Epidermal melanocyte (primary cell): ENCODE measurements around the gene ZDHHC23.

Source experiments
- DNase-seq: peaks from one replicate; pipeline ENCODE4 v3.0.0; 2011; ENCODE audit warnings: low spot score; ENCODE audit not compliant: insufficient read length

The ZDHHC23 gene, protein sequence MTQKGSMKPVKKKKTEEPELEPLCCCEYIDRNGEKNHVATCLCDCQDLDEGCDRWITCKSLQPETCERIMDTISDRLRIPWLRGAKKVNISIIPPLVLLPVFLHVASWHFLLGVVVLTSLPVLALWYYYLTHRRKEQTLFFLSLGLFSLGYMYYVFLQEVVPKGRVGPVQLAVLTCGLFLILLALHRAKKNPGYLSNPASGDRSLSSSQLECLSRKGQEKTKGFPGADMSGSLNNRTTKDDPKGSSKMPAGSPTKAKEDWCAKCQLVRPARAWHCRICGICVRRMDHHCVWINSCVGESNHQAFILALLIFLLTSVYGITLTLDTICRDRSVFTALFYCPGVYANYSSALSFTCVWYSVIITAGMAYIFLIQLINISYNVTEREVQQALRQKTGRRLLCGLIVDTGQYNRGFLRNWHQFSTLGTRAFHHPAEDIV

DNA sequence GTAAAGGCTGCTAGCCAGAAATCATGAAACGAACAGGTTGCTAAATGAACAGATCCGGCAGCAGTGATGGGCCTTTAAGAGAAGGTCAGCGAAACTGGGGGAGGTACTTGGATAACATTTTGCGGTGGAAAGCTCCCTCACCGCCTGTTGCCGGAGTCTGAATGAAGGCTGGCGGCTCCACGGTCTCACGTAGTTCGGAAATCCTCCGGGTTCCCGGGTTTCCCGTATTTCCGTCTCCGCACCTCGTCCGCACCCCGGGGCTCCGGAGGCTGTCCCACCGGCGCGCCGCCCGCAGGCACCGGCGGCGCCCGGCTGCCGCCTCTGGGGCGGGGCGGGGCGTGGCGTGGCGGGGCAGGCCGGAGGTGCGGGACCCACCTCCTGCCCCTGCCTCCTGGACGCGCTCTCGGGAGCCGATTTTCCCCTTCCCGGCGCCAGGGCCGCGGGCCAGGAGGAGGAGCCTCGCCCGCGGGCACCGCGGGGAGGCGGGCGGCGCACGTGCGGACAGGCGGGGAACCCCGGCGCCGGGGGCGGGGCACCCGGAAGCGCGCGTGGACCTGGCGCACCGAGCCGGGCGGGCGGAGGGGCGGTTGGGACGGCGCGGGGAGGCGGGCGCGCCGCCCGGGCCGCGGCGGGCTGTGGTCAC lies at the start of gene ZDHHC23:
TSS of gene ZDHHC23 (plus strand) at position 642 of the 643 bp plus-strand sequence. CDS start 790 bp downstream, outside the sequence.
- DNase-seq = peak; percentile 40

DNA sequence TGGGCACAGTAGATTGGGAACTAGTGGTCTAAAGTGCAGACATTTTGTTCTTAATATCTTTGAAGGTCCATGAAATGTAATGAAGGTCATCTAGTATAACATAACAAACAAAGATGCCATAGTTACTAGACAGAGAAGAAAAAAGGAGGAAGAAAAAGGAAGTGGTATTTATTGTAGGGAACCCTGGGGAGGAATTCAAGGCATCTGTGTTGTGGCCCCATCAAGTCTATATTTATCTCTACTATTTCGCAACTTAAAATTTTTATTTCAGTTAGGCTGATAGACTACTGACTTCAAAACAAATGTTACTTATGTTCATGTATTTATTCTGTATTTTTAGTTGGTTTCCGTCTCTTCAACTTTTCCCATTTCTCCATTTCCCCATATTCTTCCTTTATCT lies 48.9 kb upstream of the ZDHHC23 start:
- DNase-seq = no peak

DNA sequence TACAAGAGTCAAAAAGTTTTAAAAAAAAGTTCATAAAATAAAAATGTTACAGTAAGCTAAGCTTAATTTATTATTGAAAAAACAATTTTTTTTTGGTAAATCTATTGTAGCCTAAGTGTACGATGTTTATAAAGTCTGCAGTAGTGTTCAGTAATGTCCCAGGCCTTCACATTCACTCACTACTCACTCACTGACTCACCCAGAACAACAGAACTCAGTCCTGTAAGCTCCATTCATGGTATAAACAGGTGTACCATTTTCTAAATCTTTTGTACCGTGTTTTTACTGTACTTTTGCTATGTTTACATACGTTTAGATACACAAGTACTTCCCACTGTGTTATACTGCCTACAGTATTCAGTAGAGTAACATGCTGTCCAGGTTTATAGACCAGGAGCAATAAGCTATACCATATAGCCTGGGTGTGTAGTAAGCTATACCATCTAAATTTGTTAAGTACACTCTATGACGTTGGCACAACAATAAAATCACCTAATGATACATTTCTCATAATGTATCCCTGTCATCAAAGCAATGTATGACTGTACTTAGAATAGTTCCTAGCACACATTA lies 41.2 kb upstream of the ZDHHC23 start:
- no peak for DNase-seq

DNA sequence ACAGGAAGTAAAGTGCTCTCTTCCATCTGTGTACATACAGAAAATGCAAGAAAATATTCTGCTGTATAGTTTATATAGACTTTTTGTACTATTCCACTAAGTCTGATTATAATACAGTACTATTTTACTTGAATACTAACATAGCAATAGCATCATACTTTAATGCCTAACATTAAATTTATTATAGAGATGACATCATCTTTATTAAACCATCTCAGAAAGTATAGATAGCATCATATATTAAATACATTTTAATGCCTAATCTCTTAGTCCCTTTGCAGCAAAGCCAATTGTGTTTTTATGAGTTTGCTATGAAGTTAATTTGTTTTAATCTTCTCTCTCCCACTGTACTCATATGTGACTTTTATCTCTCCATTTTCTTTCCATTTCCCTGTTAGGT lies 39.7 kb upstream of the ZDHHC23 start:
- DNase-seq = no peak

DNA sequence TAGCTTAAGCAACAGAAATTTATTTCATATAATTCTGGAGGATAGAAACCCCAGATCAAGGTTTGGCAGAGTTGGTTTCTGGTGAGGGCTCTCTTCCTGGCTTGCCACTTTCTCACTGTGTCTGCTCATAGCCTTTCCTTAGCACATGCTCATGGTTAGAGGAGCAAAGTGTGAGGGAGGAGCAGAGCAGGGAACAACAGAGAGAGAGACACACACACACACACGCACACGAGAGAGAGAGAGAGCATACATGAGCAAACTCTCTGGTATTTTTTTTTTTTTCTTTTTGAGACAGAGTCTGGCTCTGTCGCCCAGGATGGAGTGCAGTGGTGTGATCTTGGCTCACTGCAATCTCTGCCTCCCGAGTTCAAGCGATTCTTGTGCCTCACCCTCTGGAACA lies 36.8 kb upstream of the ZDHHC23 start:
- DNase-seq = no peak

DNA sequence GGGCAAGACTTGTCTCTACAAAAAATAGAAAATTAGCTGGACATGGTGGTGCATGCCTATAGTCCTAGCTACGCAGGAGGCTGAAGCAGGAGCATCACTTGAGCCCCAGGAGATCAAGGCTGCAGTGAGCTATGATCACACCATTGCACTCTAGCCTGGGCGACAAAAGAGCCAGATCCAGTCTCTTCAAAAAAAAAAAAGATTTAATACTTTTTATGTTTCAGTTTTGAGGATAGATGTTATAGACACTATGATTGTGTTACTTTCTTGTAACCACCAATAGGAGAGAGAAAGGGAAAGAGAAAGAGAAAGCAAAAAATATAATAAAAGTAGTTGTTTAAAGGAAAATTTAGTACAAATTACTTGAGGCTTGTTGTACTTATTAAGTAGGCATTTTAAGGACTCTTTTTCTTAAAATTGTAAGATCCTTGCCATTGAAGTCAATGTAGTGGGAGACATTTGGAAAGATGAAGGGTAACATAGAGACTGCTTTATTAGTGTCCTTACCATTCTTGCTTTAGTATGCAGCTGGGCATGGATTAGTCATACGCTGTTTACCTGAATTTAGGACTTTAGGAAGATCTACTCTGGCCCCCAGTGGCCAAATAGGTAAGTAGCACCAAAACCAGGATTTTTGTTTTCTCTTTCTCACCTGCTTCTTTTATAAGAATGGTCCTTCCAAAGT lies 35.1 kb upstream of the ZDHHC23 start:
- DNase-seq = no peak

DNA sequence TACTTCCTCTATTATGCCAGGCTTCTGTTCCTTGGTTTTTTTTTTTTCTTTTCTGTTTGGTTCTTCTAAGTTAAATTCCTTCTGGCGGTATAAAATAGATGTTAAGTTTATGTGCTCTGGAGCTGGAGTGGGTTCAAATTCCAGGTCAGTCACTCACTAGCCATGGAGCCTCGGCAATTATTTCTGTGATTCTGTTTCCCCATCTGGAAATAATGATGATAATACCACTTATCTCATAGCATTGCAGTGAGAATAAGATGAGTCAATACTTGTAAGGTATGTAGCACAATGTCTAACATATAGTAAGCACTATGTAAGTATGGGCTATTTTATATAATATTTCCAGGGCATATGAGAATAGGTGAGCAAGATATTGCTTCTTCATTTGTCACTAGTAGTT lies 33.2 kb upstream of the ZDHHC23 start:
- DNase-seq = no peak

DNA sequence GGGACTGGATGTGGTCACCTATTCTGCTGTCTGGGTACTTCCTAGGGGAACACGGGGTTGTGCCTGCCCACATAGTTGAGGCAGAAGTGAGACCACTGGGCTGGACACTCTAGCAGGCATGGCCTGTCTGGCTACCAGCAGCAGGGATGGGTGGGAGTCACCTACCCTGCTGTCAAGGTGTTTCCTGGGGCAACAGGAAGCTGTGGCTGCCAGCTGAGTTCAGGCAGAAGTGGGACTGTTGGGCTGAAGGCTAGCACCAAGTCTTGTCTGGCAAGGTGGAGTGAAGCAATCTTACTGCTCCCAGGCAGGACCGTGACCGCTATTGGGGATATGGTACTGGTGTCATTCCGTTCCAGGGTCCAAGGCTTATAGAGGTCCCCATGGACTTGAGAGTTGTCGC lies 20.3 kb upstream of the ZDHHC23 start:
- no peak for DNase-seq

DNA sequence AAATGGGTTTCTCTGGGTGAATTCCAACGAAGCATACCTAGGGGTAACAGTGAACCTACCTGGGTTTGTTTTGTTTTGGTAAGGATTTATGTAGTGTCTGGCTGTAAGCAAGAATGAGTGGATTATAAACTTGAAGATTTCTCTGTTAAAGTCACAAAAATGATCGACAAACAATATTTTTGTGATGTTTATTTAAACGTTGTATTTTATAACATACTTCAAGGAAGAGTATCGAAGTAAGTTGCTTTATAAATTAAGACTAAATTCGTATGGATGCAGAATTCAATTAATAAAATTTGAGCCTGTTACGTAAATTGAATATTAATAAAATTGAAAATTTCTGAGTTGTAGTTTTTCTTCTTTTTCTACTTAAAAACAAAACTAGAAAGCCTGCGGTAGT lies 982 bp upstream of the ZDHHC23 start:
- DNase-seq = no peak

DNA sequence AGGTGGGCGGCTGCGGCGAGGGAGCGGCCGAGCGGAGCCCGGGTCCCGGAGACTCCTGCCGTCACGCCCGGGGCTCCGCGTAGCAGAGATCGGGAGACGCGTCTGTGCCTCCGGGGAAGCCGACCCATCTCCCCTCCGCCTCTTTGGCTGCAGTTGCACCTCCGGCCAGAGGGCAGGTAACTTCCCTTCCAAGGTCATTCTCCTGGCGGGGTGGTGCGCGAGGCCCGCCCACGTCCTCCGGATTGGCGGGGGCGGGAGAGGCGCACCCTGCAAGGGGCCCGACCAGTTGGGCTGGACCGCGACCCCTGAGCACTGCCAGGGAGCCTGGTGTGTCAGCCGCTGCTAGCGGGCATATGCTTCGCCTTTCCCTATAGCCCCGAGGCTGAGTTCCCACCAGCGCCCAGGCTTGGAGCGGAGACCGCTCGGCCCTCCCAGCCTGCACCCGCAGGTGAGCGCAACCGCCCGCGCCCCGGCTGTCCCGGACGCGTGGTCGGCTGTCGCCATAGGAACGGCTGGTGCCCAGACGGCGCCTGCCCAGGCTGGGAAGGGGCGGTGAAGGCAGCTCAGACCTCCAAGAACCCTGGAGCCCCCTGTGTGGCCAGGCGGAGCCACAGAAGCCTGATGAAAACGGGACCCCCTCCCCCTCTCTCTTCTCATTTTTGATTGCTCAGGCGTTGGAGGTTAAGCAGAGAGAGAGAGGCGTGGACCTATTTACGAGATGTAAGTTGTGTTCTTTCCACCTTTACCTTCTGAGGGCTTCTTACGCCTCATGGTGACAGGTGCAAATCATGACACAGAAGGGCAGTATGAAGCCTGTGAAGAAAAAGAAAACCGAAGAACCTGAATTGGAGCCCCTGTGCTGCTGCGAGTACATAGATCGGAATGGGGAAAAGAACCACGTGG lies 453 bp downstream of the ZDHHC23 start:
- DNase-seq = no peak

DNA sequence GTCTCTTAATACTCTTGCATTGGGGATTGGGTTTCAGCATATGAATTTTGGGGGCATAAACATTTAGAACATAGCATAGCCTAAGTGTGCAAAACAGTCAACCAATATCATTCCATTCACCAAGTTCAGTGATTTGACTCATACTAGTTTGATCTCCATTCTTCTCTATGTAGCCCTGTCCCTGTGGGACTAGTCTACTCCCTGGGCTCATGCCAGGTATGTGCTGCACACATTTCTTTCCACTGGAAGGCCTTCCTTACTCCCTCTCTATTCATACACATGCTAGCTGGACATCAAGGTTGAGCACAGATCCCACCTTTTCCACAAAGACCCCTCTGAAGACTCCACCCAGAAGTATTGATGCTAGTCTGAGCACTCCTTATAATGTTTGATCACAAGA lies 5.1 kb downstream of the ZDHHC23 start:
- no peak for DNase-seq

DNA sequence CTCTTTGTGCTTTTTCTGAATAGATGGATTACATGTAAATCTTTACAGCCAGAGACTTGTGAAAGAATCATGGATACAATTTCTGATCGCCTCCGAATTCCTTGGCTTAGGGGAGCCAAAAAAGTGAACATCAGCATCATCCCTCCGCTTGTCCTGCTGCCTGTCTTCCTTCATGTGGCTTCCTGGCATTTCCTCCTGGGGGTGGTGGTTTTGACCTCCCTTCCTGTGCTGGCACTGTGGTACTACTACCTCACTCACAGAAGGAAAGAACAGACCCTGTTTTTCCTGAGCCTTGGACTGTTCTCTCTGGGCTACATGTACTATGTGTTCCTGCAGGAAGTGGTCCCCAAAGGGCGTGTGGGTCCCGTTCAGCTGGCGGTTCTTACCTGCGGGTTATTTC lies 5.9 kb downstream of the ZDHHC23 start:
- DNase-seq = no peak

DNA sequence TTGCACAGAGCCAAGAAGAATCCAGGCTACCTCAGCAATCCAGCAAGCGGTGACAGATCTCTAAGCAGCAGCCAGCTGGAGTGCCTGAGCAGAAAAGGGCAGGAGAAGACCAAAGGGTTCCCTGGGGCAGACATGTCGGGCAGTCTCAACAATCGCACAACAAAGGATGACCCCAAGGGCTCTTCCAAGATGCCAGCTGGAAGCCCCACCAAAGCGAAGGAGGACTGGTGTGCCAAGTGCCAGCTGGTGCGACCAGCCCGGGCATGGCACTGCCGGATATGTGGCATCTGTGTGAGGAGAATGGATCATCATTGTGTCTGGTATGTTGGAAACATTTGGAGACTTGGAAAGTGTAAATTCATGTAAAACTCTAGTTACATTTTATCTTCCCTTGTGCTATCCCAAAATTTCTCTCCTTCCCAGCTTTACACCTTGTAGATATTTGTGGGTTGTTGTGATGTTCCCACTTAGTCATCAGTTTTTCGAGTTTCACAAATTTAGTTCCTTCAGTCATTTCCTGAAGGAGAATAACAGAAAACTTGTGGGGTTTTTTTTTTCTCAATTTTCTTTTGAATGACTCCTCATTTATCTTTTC lies 6.4 kb downstream of the ZDHHC23 start:
- DNase-seq = no peak

DNA sequence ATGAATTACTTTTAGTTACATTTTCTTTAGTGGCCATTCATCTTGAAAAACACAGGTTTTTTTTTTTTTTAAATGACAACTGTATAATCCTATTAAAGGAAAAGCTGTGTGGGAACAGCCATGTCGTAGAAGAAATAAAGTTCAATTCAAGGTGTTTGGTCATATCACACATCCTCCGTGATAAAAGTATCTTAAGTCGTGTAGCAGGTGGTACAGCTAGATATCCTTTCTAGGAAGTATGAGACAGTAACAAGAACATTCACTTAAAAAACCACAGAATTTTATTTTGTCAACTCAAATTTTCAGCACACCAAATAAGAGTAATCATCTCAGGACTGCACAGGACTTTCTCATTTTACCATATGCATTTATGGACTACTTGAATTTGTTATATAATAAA lies 16.1 kb downstream of the ZDHHC23 start:
- DNase-seq = no peak

DNA sequence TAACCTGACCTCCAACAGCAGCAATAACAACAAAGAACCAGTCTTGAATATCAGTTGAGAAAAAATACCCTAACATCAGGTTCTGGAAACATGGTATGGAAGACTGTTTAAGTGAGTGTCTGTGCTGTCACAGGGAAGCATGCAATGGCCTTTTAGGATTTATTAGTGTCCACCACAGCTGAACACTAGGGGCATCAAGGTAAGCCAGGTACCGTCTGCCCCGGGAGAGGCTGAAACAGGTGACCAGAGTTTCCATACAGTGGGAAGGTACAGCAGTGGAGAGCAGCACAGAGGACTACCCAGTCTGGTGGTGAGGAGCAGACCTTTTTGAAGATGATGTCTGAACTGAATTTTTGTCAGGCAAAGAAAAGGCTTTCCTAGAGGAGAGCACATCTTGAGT lies 18.4 kb downstream of the ZDHHC23 start:
- DNase-seq = no peak

DNA sequence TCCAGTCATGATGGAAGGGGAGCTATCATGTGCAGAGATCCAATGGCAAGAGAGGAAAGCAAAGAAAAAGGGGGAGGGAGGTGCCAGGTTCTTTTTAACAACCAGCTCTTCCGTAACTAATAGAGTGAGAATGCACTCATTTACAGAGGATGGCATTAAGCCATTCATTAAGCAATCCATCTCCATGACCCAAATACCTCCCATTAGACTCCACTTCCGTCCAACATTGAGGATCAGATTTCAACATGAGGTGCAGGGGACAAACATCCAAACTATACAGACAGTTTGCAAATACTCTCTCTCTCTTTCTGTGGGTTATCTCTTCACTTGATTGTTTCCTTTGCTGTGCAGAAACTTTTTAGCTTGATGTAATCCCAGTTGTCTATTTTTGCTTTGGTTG lies 21.2 kb downstream of the ZDHHC23 start:
- no peak for DNase-seq

DNA sequence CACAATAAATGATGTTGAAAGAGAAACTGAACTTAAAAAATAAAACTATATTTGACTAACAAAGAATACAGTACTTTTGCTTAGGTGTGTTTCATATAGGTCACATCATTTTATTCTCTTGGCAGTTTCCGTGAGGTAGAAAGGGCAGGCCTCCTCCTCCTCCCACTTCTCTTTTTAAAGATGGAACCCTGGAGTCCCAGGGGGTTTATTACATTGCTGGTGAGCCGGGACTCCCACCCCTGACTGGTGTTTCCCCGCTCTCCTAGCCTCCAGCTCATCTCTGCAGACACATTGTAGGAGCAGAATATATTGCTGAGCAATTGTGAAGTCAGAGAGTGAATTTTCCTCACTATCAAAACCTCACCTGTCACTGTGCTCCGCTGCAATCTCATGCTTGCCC lies 30.0 kb downstream of the ZDHHC23 start:
- DNase-seq = no peak

DNA sequence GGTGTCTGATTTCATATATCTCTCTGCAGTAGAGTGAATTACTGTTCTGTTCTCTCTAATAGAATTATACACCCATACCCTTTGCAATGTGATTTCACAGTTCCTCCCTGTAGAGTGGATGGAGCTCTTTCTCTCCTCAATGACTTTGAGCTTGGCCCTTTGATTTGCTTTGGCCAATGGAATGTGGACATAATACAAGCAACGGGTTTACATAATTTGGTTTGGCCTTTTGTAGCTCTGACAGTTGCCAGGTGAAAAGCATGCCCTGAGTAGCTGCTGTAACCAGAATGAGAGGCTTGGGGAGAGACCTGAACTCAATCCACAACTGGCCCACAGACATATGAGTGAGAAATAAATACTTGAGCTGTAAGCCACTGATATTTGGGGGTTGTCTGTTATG lies 32.1 kb downstream of the ZDHHC23 start:
- DNase-seq = no peak

DNA sequence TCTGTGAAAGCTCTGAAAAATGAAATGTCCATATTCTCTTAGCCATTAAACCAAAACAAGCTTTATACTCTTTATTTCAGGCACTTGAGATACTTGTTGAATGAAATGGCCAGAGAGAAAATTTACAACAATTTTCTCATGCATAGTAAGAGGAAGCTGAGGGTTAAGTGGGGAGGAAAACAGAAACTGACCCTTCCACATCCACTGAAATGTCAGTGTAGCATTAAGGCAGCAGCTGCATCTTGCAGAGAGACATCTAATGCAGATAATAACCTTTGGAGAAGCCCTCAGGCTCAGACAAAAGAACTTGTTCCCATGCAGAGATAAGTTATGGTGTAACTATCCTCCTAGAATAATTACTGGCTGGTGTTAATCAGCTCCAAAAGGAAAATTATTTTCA lies 34.0 kb downstream of the ZDHHC23 start:
- no peak for DNase-seq

DNA sequence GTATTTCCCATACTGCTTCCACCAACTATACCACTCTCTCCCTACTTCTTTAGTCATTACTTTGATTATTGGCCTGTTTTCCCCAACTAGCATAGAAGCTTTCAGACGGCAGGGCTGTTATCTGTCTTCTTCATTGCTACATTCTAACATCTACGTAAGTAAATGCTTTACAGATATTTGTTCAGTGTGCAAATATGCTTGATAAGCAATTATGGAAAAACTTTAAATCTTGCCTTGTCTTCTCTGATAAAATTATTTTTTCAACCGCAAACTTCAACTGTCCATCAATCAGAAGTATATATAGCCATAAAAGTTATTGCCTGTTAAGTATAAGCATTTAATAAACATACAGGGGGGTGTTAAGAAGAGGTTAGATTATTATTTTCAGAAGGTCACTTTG lies 35.7 kb downstream of the ZDHHC23 start:
- no peak for DNase-seq

DNA sequence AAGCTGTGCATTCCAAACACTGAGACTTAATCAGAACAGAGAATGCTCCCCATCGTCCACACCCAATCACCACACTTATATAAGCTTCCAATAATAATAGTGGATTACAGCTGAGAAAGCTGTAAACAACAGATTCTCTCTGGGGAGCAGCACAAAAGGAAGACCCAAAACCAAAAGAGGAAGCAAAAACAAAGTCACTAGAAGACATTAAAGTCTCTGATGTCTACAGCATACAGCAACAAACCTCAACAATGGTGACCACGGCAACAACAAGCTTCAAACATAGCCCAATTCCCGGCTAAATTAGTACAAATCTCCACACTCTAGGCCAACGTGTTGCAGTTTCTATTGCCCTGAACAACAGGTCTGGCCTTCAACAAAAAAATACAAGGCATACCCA lies 37.7 kb downstream of the ZDHHC23 start:
- no peak for DNase-seq
